RWPE2 (cell line): ENCODE measurements around the gene PRDM16.

Source experiments
- ATAC-seq: fragments of 200-7000 bp; cut with Tn5 transposase; 3 replicates; pipeline ENCODE4 v1.9.1; 2021; ENCODE audit warnings: low read depth
- DNase-seq: peaks from one replicate; pipeline ENCODE4 v3.0.0-alpha.2; 2020; ENCODE audit warnings: low spot score
- H3K27ac ChIP-seq: fragments of 450-650 bp; 2 replicates; pipeline ENCODE4 v1.5.1; 2017; ENCODE audit warnings: mild to moderate bottlenecking; ENCODE audit not compliant: poor library complexity, severe bottlenecking
- H3K27me3 ChIP-seq: fragments of 250-450 bp; sonication (Bioruptor Pico); 2 replicates; pipeline ENCODE4 v1.5.1; 2021; ENCODE audit warnings: mild to moderate bottlenecking, moderate library complexity; ENCODE audit not compliant: insufficient read depth, poor library complexity, severe bottlenecking
- H3K36me3 ChIP-seq: fragments of 250-450 bp; sonication (Bioruptor Pico); 2 replicates; pipeline ENCODE4 v1.5.1; 2020; ENCODE audit warnings: low read depth, mild to moderate bottlenecking, moderate library complexity
- H3K4me1 ChIP-seq: fragments of 250-450 bp; sonication (Bioruptor Pico); 2 replicates; pipeline ENCODE4 v1.5.1; 2021; ENCODE audit warnings: mild to moderate bottlenecking, moderate library complexity; ENCODE audit not compliant: insufficient read depth, poor library complexity, severe bottlenecking
- H3K4me3 ChIP-seq: fragments of 250-450 bp; sonication (Bioruptor Pico); 2 replicates; pipeline ENCODE4 v1.5.1; 2021; ENCODE audit warnings: mild to moderate bottlenecking, moderate library complexity; ENCODE audit not compliant: severe bottlenecking
- H3K9me3 ChIP-seq: fragments of 250-450 bp; sonication (Bioruptor Pico); 2 replicates; pipeline ENCODE4 v1.5.1; 2021; ENCODE audit warnings: mild to moderate bottlenecking, moderate library complexity; ENCODE audit not compliant: severe bottlenecking
- CTCF ChIP-seq: fragments of 450-650 bp; IDR thresholded peaks from one replicate; pipeline ENCODE4 v1.5.1; 2017; ENCODE audit warnings: mild to moderate bottlenecking, moderate library complexity; ENCODE audit not compliant: poor library complexity, severe bottlenecking

Gene PRDM16

GRCh38 chr1:3097231-3097630 lies 28.2 kb downstream of the PRDM16 start:
- H3K4me3 ChIP-seq: no peak overlapping the region
- DNase-seq: no peak
- no peak for ATAC-seq
- H3K27ac ChIP-seq: no peak overlapping the region
- no peaks in the 10 kb centered on the region for H3K36me3 ChIP-seq
- no peak for TF ChIP-seq CTCF
- H3K9me3 ChIP-seq: no peaks in the 10 kb centered on the region
- H3K4me1 ChIP-seq: no peaks in the 10 kb centered on the region
- H3K27me3 ChIP-seq: no peaks in the 10 kb centered on the region

- Histone ChIP-seq H3K36me3 (no peaks in the 10 kb centered on the region), H3K27ac (no peak overlapping the region), H3K27me3 (no peaks in the 10 kb centered on the region), H3K4me1 (no peaks in the 10 kb centered on the region), H3K4me3 (no peak overlapping the region), H3K9me3 (no peaks in the 10 kb centered on the region)
- TF ChIP-seq CTCF: no peak
- ATAC-seq (no peak), DNase-seq (no peak)
Measured at GRCh38 chr1:3097861-3098260, 28.9 kb downstream of the PRDM16 start.

- ATAC-seq: no peak
- DNase-seq: no peak
- Histone ChIP-seq H3K4me3 (no peak overlapping the region), H3K36me3 (no peaks in the 10 kb centered on the region), H3K4me1 (no peaks in the 10 kb centered on the region), H3K27ac (no peak overlapping the region), H3K27me3 (no peaks in the 10 kb centered on the region), H3K9me3 (no peaks in the 10 kb centered on the region)
- no peak for TF ChIP-seq CTCF
Measured at GRCh38 chr1:3099861-3100260, 30.9 kb downstream of the PRDM16 start.

GRCh38 chr1:3101124-3101939 lies 32.3 kb downstream of the PRDM16 start:
- Histone ChIP-seq H3K9me3 (no peaks in the 10 kb centered on the region), H3K36me3 (no peaks in the 10 kb centered on the region), H3K4me1 (no peaks in the 10 kb centered on the region), H3K4me3 (no peak overlapping the region), H3K27ac (no peak overlapping the region), H3K27me3 (no peaks in the 10 kb centered on the region)
- no peak for TF ChIP-seq CTCF
- ATAC-seq: no peak
- no peak for DNase-seq

GRCh38 chr1:3102641-3103040 lies 33.6 kb downstream of the PRDM16 start:
- no peak for TF ChIP-seq CTCF
- H3K36me3 ChIP-seq: no peaks in the 10 kb centered on the region
- no peak overlapping the region for H3K27ac ChIP-seq
- no peak for DNase-seq
- no peaks in the 10 kb centered on the region for H3K4me1 ChIP-seq
- no peaks in the 10 kb centered on the region for H3K9me3 ChIP-seq
- H3K27me3 ChIP-seq: no peaks in the 10 kb centered on the region
- H3K4me3 ChIP-seq: no peak overlapping the region
- ATAC-seq: no peak
